Measurements from ENCODE around the gene NR1I3. TPM values are rescaled to one million over a fixed set of nuclear protein-coding genes. Genes with fewer than 3 reads are reported as not detected.
"Not testable (repeated sequence)": the region's sequence is repeated elsewhere in the genome, so short reads cannot be mapped to it uniquely, and the experiment has no call there.

NR1I3 gene, protein sequence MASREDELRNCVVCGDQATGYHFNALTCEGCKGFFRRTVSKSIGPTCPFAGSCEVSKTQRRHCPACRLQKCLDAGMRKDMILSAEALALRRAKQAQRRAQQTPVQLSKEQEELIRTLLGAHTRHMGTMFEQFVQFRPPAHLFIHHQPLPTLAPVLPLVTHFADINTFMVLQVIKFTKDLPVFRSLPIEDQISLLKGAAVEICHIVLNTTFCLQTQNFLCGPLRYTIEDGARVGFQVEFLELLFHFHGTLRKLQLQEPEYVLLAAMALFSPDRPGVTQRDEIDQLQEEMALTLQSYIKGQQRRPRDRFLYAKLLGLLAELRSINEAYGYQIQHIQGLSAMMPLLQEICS
- total RNA-seq = not detected
- long read RNA-seq, partial matches to known transcripts = 0 of 1 reads
- long read RNA-seq, other reads (novel, unspliced or antisense) = 1 of 1 reads

DNA sequence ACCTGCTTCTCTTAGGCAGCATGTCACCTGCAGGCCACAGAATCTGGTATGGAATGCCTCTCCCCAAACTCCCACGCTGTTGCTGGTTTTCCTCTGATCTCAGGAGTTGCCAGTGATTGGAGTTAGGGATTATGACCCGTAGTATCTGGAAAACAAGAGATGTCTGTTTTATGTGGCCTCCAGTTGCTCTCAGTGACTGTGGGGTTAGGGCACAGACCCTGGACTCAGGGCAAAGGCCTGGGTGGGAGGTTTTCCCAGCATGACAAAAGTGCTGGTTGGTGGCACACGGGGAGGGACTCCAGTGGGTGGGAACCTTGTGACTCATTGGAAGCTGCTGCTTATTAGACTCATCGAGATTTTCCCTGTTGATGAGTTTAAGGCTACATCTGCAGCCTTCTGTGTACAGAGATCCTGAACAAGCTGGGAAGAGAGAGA is at the start of gene NR1I3:
Gene NR1I3, minus strand, starts transcription at position 165 of the 435 bp plus-strand sequence. CDS start 1,638 bp downstream, outside the sequence.
- intact Hi-C loops (cut with DNase I) = no loop called here
- no peak for DNase-seq (ENCODE audit: low spot score)

DNA sequence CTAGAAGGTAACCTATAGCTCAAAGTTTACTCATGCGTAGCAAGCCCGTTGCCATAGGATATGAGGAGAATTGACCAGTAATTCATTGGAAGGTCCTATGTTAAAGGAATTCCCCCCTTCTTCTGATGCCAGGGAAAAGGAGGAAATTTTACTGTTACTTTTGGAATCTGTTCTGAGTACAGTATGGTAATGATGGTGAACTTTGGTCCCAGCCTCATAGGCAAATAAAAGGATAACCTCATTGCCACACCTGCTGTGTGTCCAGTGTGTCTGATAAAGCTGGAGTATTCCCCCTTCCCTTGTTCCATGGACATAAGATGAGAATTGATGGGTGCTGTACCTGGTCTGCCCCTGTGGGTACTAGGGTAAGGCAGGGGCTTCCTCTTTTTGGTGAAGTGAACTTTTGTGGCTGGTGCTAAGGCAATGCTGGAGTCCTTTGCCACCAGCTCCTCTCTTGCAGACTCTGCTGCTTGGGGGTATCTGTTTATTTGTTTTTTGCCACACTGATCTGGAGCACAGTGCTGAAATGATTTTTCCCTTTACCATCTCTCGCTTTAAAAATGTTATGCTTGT is 49.6 kb upstream of the NR1I3 start:
- intact Hi-C loops (cut with DNase I) = no loop called here
- DNase-seq (ENCODE audit: low spot score) = no peak

DNA sequence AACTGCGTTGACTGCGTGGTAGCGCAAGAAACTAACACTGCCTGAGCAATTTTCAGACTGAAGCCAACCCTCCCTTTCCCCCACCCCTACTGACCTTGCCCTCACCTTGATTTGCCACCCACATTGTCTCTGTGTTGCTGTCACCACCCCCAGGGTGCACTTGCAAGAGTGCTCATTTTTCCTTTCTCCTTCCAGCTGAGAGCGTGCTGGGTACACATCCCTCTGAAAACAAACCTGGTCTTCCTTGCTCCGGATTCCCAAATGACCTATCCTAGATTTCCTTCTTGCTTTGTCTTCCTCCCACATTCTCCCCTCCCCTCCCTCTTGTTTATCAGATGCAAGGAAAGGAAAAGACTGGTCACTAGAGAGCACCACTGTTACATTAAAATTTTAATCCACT is 47.5 kb upstream of the NR1I3 start:
- intact Hi-C loops (cut with DNase I) = no loop called here
- no peak for DNase-seq (ENCODE audit: low spot score)

DNA sequence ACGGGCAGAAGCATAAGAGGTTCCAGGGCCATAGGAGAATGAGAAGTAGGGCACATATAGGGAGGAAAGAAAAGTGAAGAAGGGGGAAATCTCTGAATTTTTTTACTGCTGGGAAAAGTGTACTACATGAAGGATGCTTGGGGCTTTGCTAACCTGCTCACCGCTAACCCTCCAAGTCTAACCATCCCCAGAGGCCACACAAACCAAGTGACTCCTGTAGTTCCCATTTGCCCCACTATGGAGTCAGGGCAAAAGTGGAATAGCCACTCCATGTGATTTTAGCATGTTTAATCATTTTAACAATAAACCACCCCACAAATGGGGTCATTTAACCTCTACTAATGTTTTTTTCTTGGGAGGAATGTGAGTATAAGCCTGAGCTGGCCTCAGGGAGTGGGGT is 47.1 kb upstream of the NR1I3 start:
- intact Hi-C loops (cut with DNase I) = no loop called here
- DNase-seq (ENCODE audit: low spot score) = no peak

DNA sequence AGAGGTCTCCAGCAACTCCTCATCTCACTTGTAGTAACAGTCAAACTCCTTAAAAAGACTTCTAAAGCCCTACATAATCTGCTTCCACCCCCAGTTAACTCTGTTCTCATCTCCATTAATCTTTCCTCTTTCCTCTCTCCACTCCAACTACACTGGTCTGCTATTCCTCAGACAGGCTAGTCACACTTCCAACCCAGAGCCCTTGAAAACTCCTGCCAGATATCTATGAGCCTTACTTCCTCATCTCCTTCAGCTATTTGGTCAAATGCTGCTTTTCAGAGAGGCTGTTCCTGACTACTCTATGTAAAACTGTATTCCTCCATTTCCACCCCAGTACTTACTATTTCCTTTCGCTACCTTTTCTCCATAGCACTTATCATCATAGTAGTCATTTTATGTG is 45.0 kb upstream of the NR1I3 start:
- no peak for DNase-seq (ENCODE audit: low spot score)
- intact Hi-C loops (cut with DNase I) = no loop called here

DNA sequence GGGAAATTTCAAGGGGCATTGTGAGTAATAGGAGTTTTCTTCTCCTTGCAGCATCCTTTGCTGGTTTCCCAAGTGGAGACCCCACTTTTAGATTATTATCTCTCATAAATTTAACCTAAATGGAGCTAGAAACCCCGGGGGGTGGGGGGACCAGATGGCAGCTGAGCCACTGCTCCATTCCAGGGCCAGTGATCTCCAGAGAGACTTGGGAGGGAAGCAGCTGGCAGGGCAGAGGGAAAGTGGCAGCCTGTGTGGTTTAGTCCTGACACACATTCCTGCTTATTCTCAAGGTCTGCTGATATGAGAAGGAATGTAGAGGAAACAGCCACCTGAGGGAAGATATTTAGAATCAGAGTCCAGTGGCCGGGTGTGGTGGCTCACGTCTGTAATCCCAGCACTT is 36.9 kb upstream of the NR1I3 start:
- intact Hi-C loops (cut with DNase I) = no loop called here
- DNase-seq (ENCODE audit: low spot score) = no peak

DNA sequence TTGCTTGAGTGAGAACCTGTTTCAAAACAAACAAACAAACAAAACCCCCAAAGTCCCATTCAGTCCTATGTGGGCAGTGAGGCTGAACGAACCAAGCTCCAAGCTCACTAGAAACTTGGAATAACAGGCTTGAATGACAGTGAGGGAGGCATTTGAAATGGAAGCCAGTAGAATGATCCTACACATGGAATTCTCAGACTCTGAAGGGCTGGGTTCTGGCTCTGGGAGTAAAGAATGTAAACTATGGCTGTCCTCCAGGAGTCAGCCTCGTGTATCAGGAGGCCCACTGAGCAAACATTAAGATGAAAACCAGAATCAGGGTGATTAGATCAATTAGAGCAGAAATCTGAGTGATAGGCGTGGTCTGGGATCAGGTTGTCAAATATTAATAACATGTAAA is 35.4 kb upstream of the NR1I3 start:
- intact Hi-C loops (cut with DNase I) = no loop called here
- no peak for DNase-seq (ENCODE audit: low spot score)

DNA sequence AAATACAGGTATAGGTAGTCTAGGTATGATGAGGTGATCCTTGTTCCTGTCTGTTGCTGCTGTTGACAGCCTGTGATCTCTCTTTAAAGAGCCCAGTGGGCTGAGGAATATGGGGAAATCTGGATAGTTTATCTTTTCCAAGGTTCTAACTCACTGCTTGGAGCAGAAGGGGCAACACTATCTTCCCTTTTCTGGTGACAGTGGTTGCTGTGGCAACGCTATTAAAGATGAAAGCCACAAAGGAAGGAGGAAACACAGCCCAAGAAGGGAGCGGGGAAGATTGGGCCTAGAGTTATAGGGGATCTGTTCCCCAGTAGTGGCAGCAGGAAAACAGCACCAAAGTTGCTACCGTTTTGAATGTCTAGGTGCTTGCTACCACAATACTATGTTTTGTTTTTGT is 29.3 kb upstream of the NR1I3 start:
- intact Hi-C loops (cut with DNase I) = no loop called here
- no peak for DNase-seq (ENCODE audit: low spot score)

DNA sequence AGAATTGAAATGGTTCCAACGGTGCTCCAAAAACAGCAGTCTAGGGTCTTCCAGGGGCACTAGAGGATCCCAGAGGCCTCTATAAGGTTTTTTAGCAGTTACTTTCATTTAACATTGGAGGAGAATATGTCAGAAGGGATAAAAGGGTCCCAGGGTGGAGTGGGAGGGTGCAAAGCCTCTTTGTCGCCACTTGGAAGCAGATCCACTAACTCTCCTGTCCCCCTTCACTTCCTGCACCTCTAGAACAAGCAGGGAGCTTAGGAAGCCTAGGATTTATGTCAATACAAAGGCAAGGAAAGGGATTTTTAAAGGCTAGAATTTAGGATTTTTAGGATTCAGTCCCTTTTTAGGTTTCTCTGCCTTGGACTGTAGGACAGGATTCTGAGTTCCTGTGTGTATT is 28.8 kb upstream of the NR1I3 start:
- intact Hi-C loops (cut with DNase I) = no loop called here
- no peak for DNase-seq (ENCODE audit: low spot score)

DNA sequence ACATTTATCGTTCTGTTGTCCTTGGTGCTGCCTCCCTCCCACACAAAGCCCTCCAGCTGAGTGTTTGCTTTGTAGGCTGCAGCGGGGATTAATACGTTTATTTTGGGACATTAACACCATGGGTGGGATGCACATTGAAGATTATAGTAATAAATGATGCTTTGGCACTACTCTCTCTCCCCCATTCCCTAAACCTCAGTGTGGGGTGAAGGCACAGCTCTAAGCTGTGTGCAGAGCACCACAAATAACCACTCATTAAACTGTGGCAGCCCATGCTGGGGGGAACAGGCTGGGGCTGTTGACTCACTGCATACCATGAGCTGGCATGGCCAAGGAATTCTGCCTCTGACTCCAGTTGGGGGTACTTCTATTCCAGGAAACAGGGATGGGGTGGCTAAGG is 28.2 kb upstream of the NR1I3 start:
- intact Hi-C loops (cut with DNase I) = no loop called here
- DNase-seq (ENCODE audit: low spot score) = no peak

DNA sequence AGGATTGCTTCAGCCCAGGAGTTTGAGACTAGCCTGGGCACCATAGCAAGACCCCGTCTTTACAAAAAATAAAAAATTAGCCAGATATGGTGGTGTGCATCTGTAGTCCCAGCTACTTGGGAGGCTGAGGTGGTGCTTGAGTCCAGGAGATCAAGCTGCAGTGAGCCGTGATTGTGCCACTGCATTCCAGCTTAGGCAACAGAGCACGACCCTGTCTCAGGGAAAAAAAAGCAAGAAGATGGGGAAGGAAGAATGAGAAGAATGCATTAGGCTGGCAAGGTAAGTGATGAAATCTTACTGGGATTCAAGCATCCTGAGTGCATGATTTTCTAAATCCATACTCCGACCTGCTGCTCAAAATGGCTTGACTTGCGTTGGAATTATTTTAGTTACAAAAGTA is 27.3 kb upstream of the NR1I3 start:
- no peak for DNase-seq (ENCODE audit: low spot score)
- intact Hi-C loops (cut with DNase I) = no loop called here

DNA sequence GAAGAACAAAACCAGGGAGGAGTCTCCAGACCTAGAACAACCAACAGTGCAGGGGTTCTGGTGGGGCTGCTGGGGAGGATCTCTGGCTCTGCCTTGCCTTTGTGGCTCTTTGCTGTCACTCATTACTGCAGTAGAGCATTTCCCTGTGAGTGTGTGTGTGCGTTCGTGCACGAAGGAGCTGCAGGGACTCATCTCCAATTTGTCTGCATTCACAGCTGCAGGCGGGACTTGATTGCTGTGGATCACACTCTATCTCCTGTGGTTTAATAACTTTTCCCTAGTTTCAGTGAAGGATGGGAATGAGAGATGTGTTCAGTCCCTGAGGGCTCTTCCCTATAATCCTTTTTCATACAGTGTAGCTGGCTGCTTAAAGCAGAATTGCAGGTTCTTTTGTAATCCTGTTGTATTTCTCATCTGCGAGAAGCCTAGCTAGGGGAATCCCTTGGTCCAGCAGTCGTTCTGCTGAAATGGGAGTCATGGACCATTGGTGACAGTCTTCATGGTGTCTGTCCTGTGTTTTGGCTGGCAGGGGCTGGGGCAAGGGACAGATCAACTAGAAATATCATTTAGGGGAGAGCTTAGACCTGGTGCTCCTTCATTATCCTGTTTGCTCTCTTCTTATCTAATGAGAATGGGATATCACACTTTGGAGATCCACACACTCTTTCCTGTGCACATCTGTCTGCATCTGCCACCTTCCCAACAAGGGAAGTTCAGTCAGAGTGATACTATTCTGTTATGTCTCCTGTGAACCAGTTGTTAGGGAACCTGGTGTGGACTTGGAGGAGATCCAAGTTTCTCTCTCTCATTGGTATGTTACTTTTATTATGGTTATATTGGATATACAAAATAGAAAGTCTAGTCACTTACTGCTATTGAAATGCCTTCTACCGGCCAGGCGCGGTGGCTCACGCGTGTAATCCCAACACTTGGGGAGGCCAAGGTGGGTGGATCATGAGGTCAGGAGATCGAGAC is 23.5 kb upstream of the NR1I3 start:
- intact Hi-C loops (cut with DNase I) = no loop called here
- DNase-seq (ENCODE audit: low spot score) = no peak

DNA sequence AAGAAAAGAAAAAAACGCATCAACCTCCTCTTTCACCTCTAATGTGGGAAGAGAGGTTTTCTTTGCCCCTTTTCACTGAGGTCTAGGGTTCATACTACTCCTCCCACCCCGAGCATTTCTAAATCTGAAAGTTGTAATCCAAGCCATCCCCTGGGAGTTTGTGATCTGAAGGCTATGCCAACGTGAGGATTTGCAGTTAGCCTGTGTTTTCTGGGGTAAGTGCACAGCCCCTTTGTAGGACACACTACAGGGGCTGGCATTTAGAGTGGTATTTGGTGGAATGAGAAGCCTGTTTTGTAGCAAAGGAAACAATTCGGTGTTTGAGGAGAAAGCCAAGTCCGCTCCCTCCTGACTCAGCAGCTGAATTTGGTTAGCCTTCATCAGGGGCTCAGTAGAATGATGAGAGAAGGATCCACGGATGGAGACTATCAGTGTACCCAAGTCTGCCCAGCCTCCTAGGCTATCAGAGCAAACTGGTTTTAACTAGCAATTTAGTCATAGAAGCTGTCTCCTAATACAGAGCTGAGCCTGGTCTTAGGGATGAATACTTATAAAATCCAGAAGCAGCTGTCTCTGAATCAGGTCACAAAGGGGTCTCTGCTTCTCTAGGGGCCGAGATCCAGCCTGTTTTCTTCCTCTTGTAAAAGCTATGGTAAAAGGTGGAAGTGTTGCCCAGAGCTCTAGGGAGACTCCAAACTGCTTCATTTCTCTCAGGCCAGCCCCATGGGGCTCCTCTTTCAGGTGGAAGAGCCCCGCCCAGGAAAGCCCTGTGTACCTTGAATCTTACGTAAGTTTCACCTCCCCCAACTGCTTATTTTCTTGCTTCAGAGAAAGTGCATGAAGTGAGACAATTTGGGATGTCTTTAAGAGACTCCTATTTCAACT is 22.6 kb upstream of the NR1I3 start:
- no peak for DNase-seq (ENCODE audit: low spot score)
- intact Hi-C loops (cut with DNase I) = no loop called here

DNA sequence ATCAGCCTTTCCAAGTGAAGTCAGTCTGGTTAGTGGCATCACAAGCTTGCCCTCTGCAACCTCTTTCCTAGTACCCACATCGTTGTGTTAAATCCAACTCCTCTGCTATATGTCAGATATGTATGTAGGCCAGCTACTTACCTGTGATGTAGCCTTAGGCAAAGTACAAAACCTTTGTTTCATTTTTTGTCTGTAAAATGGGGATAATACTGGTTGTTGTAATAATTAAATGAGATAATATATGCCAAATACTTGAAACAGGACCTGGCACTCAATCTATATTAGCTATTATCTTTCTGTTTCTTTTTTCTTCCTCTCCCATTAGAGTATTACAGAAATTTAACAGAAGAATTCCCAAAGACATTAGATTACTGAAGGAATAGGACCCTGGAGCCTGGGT is 21.8 kb upstream of the NR1I3 start:
- DNase-seq (ENCODE audit: low spot score) = no peak
- intact Hi-C loops (cut with DNase I) = no loop called here

DNA sequence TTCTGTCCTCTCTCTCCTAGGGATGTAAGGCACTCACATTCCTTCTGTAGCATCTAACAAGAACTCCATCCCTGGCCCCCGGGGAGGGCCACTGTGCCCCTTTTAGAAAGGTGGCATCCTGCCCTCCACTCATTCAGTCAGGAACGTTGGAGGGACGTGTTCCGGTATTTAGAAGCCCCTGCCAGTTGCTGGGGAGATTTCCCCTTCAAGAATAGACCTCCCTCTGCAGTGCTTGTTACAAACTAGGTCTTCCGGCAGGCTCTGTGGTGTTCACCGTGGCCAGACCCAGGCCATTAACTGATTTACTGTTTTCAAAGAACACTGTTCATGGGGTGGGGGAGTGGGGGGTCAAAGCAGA is 21.3 kb upstream of the NR1I3 start:
- intact Hi-C loops (cut with DNase I) = no loop called here

DNA sequence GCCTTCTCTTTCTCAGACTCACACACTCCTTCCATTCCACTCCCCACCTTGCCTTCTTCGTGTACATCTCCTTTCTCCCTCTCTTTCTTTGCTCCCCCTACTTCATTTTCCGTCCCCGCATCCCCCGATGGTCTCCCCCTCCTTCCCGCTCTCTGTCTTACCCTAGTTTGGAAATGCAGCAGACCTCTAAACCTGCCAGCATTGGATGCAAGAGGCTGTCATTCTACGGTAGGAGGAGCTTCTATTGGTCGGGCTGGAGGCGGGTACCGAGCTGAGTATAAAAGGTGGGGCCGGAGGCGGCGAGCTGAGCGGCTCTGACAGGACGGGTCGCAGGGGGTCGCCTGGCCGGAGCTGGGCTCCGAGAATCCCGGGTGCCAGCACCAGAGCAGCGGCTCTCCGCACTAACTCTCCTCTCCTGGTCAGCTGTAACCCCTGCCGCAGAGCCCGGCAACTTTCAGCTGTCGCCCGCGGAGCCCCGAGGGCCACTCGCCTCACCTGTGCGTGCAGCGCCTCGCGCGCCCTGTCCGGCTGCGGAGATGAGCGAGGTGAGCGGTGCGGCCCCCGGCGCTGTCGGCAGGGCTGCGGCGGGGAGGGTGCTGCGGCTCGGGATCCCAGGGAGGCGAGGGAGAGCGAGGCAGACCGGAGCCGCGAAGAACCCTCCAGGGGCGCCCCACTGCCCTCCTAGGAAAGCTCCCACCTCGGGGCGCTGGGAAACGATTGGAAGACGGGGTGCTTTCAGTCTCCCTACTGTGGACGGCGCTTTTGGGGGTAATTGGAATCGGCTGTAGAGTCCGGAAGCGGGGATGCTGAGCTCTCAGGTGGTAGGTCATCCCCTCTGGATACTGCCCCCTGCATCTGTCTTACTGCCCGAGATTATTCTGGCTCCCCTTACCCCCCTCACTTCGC is 20.7 kb upstream of the NR1I3 start, which contains the start of gene PCP4L1:
Gene PCP4L1, plus strand, starts transcription at position 307 of the 906 bp plus-strand sequence. Its CDS starts 230 bp downstream, at position 537.
- no peak for DNase-seq (ENCODE audit: low spot score)
- intact Hi-C loops (cut with DNase I) = no loop called here

More for the DNA sequence above, 21.3 kb upstream of the NR1I3 start:
- DNase-seq (ENCODE audit: low spot score) = no peak

DNA sequence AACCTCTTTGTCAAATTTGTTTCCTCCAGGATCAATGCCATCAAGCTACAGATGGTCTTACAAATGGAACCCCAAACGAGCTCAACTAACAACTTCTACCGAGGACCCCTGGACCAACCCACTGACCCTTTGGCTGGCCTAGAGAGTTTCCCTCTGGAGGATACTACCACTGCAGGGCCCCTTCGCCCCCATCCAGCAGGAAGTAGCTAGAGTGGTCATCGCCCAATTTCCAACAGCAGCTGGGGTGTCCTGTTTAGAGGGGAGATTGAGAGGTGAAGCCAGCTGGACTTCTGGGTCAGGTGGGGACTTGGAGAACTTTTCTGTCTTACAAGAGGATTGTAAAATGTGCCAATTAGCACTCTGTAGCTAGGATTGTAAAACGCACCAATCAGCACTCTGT is 19.1 kb upstream of the NR1I3 start:
- DNase-seq (ENCODE audit: low spot score); intact Hi-C loops (cut with DNase I): not testable (repeated sequence)

DNA sequence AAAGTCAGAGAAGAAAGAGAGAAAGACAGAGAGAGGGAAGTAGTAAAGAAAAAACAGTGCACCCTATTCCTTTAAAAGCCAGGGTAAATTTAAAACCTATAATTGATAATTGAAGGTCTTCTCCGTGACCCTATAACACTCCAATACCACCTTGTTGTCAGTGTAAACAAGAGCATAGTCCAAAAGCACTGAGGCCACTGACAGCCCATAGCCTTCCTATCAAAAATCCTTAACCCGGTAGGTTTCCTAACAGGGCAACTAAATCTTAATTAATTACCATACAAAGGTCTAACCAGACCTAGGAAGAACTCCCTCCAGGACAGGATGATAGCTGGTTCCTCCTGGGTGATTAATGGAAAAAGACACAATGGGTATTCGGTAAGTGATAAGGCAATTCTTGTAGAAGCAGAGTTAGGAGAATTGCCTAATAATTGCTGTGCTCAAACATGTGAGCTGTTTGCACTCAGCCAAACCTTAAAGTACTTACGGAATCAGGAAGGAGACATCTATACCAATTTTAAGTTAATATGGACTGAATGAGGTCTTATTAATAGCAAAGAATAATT is 18.0 kb upstream of the NR1I3 start:
- DNase-seq (ENCODE audit: low spot score); intact Hi-C loops (cut with DNase I): not testable (repeated sequence)

All from cardiac septum (tissue), 1 donor.